GM18951 (cell line): ENCODE data around the gene NR2F1-AS1.

Experiments used
- POLR2A ChIP-seq: IDR thresholded peaks from 4 replicates; pipeline ENCODE4 v1.6.1; 2011; ENCODE audit warnings: mild to moderate bottlenecking; ENCODE audit not compliant: insufficient read length, insufficient read depth; ENCODE audit errors: extremely low read depth
- in situ Hi-C: fragments of 300-500 bp; cut with MboI; formaldehyde crosslinking; loops from one replicate; pipeline ENCODE4 v1.12.0; 2022; ENCODE audit warnings: low sequenced_read_pairs, mixed read lengths, inconsistent platforms; ENCODE audit not compliant: unreplicated experiment

The NR2F1-AS1 gene

GRCh38 chr5:93421987-93422401, 159.0 kb downstream of the NR2F1-AS1 start:
- no peak for TF ChIP-seq POLR2A
- in situ Hi-C loops = no loop called here

- TF ChIP-seq POLR2A = no peak
- in situ Hi-C loops = no loop called here
Measured at GRCh38 chr5:93421468-93421867, 159.6 kb downstream of the NR2F1-AS1 start.

- in situ Hi-C loops = no loop called here
Measured at GRCh38 chr5:93417490-93417889, 163.5 kb downstream of the NR2F1-AS1 start.

GRCh38 chr5:93415819-93416218, 165.2 kb downstream of the NR2F1-AS1 start:
- no peak for TF ChIP-seq POLR2A
- in situ Hi-C loops = no loop called here

More at GRCh38 chr5:93417490-93417889, 163.5 kb downstream of the NR2F1-AS1 start:
- no peak for TF ChIP-seq POLR2A

- in situ Hi-C loops = no loop called here
- TF ChIP-seq POLR2A = no peak
Measured at GRCh38 chr5:93411716-93412115, 169.3 kb downstream of the NR2F1-AS1 start.

GRCh38 chr5:93409691-93410090, 171.3 kb downstream of the NR2F1-AS1 start:
- in situ Hi-C loops = no loop called here
- TF ChIP-seq POLR2A = no peak

GRCh38 chr5:93407454-93407853, 173.6 kb downstream of the NR2F1-AS1 start:
- in situ Hi-C loops = no loop called here
- no peak for TF ChIP-seq POLR2A

GRCh38 chr5:93406971-93407401, 174.0 kb downstream of the NR2F1-AS1 start:
- in situ Hi-C loops = no loop called here

GRCh38 chr5:93404246-93404645, 176.8 kb downstream of the NR2F1-AS1 start:
- no peak for TF ChIP-seq POLR2A
- in situ Hi-C loops = no loop called here

More at GRCh38 chr5:93406971-93407401, 174.0 kb downstream of the NR2F1-AS1 start:
- TF ChIP-seq POLR2A = no peak

GRCh38 chr5:93403141-93403928, 177.7 kb downstream of the NR2F1-AS1 start:
- TF ChIP-seq POLR2A = no peak
- in situ Hi-C loops = no loop called here

- in situ Hi-C loops = no loop called here
- no peak for TF ChIP-seq POLR2A
Measured at GRCh38 chr5:93402451-93402850, 178.6 kb downstream of the NR2F1-AS1 start.

GRCh38 chr5:93401634-93402213, 179.3 kb downstream of the NR2F1-AS1 start:
- no peak for TF ChIP-seq POLR2A
- in situ Hi-C loops = no loop called here

- in situ Hi-C loops = no loop called here
- no peak for TF ChIP-seq POLR2A
Measured at GRCh38 chr5:93399675-93400074, 181.3 kb downstream of the NR2F1-AS1 start.

GRCh38 chr5:93395971-93396379, 185.0 kb downstream of the NR2F1-AS1 start:
- TF ChIP-seq POLR2A = no peak
- in situ Hi-C loops = no loop called here
